Right lobe of liver (tissue), 4 donors: Measurements from ENCODE around the gene DPP10.

Experiments used
- POLR2A ChIP-seq: fragments of 450-650 bp; IDR thresholded peaks from one replicate; pipeline ENCODE4 v1.6.1; 2017; ENCODE audit warnings: antibody characterized with exemption, mild to moderate bottlenecking
- TF ChIP-seq, protein P1 (sequence below), 4 donors: fragments of 200-600 bp in 3 of 4; fragments of 450-650 bp in 1 of 4; IDR thresholded peaks; one replicate each; pipeline versions ENCODE4 v1.5.1 to v1.8.0; 2016 to 2022; ENCODE audit warnings: antibody characterized with exemption in 4 of 4, mild to moderate bottlenecking in 2 of 4
- donor health status: DM: no; HTN: no; CAD: no.
- donor health status: DM: no; HTN: no; CAD: no.
- donor health status: DM: no; HTN: yes; CAD: no.

DNA sequence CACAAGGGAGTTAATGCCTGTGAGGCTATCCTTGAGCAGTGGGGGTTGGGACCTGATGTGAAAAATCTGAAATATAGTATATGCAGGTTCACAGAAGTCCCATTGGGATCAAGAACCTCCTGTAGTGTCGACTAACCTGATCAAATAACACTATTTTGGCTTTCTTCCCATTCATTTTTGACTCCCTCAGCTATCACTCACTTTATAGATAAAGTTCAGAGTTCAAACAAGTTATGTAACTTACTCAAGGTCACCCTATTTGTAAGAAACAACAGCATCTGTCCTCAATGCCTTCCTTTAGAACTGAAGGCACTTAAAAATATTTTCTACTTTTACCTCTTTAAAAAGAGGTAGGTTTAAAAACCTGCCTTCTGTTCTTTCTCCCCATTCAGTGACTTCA is 341.6 kb downstream of the DPP10 start:
- no peak for TF ChIP-seq POLR2A
- TF ChIP-seq, protein P1, sequence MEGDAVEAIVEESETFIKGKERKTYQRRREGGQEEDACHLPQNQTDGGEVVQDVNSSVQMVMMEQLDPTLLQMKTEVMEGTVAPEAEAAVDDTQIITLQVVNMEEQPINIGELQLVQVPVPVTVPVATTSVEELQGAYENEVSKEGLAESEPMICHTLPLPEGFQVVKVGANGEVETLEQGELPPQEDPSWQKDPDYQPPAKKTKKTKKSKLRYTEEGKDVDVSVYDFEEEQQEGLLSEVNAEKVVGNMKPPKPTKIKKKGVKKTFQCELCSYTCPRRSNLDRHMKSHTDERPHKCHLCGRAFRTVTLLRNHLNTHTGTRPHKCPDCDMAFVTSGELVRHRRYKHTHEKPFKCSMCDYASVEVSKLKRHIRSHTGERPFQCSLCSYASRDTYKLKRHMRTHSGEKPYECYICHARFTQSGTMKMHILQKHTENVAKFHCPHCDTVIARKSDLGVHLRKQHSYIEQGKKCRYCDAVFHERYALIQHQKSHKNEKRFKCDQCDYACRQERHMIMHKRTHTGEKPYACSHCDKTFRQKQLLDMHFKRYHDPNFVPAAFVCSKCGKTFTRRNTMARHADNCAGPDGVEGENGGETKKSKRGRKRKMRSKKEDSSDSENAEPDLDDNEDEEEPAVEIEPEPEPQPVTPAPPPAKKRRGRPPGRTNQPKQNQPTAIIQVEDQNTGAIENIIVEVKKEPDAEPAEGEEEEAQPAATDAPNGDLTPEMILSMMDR (IDR thresholded peaks at IDR 0.05) = no peak
